Measurements from ENCODE around the gene GALNTL6.

Gene GALNTL6

DNA sequence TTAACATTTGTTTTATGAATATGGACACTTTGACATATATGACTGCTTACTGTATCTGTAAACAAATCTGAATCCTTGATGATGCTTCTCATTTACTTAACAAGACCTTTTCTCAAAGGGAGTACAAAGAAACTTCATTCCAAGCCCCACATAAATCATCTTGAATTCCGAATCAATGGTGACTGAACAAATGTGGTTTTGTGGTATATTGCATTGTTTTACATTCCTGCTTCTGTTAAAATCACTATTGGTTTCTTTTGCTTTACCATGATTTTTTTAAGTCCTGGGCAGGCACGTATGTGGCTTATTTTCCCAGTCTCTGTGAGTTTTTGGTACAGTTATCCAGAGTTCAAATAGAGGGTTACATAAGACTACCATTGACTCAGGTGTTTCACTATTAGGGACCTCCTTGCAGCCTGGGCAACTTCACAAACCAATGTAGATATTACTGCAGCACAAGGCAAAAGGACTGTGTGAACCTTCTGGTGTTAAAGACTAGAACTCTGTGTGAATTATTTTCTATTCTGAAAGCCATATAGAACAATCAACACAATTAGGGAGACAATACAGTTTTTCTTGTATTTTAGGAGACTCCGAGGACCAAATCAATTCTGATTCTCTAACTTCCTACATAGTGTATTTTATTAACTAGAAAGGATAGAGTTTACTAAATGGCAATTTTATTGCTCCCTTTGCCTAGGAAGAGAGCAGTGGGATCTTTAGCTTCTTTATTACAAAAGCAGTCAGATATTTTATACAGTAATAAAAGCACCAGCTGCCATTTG lies 196.4 kb downstream of the GALNTL6 start:
- no peak for DNase-seq

DNA sequence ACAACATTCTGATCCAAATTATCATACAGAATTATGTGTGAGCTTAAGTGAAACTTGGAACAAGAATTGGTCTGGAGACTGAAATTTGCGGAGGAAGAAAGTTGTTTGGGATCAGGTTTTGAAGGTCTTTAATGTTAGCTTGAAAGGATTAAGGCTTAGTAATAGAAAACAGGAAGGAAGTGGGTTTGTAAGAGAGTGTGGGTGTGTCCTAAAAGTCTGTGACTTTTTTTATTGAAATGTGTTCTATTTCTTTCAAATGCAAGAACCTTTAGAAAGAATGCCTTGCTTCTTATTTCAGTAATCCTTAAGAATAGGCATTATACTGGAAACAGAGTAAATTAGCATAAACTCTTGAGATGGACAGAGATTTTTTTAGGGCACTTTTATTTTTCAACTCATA lies 198.0 kb downstream of the GALNTL6 start:
- no peak for DNase-seq

DNA sequence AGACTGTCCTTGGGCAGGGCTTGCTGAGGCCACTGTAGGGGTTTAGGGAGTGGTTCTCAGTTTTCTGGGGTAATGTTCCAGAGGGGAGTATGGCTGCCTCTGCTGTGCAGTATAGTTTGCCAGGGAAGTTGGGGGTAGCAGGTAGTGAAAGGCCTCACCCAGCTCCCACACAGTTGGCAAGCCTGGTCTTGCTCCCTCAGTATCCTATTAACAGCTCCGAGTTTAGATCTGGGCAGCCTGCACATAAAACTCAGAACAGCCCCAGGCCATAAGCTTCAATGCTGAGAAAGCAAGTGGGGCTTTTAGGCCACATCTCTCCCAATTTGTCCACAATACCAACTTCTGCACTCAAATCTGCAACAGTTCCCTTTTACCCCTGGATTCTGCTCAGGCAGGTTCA lies 205.2 kb downstream of the GALNTL6 start:
- DNase-seq = no peak

DNA sequence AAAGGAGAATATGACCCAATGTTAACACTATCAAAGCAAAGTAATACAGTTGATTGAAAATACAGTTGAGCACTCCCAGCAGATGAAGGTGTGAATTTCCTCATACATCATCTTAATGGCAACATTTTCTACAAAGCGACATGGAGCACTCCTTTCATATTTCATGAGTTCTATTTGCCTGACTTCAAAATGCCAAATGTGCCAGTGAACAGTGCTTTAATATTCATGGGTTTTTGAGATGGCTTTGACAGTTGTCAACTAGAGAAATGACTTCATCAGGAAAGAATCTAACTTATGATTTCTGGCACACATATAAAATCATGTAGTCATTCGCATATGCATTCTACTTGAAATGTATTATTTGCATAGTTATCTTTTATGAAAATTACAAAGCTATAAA lies 222.4 kb downstream of the GALNTL6 start:
- DNase-seq = no peak

DNA sequence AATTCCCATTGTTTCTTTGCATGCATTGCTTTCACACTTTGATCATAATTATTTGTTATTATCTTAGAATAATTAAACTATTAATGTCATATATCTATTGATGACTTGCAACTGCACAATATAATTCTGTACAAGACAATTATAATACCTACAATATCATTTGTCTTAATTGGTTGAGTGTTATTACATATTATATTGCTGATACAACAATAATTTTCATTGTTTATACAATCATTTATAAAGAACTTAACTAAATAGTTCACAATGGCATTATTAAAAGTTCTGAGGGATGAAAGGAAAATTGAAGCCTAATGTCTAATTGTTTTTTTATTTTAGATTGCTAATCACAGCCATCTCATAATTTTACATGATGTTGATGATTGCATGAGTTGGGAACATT lies 227.6 kb downstream of the GALNTL6 start:
- no peak for DNase-seq

DNA sequence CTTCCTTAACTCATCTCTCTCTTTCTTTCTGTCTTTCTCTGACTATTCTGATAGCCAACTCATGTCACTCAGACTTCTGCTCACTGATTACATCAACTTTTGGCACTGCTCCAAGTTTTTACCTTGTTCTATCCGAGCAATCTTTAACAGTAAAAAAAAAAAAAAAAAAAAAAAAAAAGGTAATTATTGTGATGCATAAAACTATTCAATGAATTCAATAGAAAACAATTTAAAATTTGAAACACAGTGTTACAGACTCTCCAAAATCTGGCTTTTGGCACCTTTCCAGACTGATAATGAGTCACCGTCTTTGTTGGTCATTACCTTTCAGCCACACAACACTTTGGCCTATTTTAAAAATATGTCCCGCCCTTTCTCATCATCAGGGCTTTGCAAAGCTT lies 229.5 kb downstream of the GALNTL6 start:
- no peak for DNase-seq

DNA sequence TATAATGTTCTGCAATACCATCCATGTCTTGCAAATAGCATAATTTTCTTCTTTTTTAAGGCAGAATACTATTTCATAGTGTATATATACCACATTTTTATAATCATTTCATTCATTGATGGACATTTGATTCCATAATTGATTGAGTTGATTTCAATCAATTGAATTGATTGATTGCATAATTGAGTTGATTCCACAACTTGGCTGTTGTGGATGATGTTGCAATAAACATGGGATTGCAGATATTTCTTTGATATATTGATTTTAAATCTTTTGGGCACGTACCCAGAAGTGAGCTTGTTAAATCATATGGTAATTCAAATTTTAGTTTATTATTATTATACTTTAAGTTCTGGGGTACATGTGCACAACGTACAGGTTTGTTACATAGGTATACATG lies 232.8 kb downstream of the GALNTL6 start:
- no peak for DNase-seq

DNA sequence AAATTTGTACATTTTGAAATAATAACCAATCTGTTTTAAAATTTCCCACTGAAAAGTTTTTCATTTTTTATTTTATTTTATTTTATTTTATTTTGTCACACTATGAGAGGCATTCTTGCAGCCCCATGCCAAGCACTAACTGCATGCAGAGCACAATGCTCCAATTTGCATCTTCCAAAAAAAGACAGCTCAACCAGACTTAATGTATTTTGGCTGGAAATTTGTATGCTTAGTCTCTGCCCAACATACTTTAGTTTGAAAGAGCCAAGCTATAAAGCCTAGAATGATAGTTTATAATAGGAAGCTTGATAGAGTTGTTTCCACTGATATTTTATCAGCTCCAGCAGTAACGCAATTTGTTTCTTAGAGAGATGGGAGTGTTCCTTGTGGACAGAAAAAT lies 235.5 kb downstream of the GALNTL6 start:
- DNase-seq = no peak

DNA sequence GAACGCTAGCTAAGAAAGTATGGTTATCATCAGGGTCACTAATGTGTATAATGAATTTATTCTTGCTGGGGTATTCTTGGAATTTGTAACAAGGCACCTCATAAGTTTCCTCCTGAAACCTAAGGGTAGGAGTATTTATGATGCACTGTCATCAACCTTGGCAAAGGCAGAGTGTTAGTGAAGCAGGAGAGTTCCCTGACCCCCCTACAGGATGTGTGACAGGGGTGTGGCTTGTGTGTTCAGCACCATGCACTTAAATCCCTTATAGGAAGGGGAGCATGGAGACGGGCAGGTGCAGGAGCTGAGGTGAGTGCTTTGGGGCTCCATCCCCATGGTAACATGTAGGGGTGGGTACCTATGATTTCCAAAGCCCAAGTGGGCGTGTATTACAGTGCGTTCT lies 237.7 kb downstream of the GALNTL6 start:
- no peak for DNase-seq

DNA sequence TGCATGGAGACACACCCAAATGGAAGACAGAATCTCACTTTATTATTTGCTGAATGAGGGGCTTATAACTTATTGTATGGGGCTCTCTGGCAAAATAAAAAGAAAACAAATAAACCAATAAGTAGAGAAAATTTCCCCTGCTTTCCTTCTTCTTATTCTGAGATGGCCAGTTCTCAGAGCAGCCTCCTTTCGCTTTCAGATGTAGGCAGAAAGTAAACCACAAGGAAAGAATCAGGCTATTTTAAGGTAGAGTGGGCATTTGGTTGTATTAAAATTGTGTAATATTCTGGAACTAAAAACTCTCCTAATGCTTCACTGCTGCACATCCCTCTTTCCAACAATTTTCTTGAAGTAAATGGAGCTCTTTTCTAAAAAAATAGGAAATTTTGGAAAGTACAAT lies 241.8 kb downstream of the GALNTL6 start:
- DNase-seq = no peak

DNA sequence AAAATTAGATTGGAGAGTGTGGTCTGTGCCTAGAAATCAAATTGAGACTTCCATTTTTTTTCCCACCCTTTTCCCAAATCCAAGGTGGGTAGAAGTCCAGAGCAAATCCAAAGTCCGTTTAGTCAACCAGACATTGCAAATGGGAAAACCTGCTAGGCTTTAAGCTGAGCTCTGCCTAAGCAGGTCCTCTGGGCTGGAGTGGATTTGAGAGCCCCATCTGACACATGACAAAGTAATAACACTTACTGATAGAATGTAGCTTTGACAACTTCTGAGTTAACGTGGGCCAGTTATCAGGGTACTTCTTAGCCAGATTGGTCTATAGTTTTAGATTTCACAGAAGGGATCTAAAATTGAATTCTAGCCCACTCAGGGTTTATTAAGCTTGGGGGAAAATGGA lies 242.3 kb downstream of the GALNTL6 start:
- no peak for DNase-seq

DNA sequence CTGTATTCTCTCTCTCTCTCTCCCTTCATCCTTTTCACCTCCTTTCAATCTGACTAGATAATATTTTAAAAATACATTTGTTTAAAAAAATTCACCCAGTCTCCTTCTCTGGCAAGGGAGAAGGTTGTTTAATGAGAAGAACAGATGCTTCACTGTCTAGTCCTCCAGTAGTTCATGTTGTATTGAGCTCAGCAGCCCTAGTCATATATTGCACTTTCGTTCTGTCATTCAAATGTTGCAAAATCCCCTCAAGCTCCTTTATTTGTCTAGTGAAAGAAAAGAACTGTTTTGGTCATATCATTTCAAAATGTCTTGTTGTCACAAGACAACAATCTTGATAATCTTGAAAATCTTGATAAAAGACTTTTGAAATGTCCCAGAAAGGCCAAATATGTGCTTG lies 248.0 kb downstream of the GALNTL6 start:
- DNase-seq = no peak

DNA sequence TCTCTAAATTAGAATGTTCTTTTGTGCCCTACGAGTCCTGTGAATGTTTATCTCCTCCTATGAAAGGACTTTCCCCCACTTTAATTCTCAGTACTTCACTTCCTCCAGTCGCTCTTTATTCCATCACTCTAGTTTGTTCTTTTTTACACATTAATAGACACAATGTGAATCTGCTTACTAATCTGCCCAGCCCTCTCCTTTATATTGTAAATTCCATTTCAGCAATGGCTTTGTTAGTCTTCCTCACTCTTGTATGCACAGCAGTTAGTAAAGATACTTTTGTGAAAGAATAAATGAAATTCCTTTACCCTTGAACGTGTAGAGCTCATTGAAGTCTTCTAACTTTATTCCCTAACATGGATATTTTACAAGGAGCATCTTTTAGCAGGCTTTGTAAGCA lies 255.3 kb downstream of the GALNTL6 start:
- no peak for DNase-seq

DNA sequence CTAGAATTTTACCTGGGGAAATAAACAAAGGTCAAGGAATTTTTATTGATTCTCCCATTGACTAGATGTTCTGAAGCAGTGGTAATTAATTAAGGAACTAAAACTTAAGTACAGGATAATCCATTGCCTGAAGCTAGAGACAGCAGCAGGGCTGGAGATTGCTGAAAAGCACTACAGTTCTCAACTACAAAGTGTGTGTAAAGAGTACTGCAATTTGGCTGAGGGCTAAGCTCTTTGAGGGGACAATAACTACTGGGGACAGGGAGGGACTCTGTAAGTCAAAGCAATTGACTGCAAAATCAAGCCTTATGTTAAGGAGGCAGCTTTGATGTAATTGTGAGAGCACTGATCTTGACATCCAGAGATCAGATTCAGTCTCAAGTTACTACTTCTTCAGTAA lies 260.4 kb downstream of the GALNTL6 start:
- DNase-seq = no peak

DNA sequence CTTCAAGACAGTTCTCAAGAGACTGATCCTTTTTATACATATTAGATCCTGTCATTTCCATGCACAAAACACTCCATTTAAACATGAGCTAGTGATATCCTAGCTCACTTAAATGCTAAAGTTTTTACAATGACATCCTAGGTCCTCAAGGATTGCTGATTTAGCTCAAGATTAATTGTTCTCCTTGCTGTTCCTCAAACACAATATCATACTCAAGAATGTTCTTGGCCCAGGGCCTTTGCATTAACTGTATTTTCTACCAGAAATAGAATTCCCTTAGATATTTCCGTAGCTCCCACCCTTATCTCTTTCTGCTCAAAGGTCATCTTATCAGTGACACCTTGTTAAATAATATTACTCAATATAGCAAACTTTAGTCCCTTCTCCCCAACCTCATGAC lies 270.1 kb downstream of the GALNTL6 start:
- DNase-seq = no peak

DNA sequence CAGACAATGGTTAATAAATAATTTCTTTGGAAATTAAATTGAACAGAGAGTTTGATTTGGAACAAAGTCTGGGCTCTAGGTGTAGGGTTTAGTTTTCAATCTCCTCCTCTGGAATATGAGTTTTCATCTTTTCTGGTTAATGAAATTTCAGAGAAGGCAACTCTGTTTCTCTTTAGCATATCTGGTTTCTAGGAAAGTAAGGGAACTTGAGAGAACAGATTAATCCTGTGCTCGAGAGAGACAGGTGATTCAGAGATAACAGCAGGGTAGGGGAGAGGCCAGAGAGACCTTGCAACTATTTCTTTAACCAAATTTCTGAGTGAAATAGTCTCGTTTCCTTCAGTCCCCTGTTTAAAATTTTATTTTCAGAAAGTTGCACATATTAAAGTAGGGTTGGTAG lies 275.4 kb downstream of the GALNTL6 start:
- DNase-seq = no peak

DNA sequence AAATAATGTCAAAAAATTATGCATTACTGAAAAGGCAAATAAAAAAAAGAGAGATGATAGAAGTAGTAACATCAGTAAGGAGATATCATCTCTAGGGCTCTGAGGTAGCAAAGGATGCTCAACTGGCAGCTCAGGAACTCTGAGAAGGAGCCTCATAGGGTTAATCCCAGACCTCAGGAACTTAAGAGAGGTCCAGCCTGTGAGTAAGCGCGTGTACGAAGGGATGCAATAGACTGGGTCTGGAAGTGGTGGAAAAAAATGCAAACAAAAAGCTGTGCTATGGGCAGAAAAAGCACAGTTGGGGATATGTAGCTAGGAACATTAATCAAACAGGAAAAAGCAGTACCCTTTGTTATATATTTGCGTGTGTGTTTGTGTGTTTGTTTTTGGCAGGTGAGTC lies 282.0 kb downstream of the GALNTL6 start:
- DNase-seq = no peak

DNA sequence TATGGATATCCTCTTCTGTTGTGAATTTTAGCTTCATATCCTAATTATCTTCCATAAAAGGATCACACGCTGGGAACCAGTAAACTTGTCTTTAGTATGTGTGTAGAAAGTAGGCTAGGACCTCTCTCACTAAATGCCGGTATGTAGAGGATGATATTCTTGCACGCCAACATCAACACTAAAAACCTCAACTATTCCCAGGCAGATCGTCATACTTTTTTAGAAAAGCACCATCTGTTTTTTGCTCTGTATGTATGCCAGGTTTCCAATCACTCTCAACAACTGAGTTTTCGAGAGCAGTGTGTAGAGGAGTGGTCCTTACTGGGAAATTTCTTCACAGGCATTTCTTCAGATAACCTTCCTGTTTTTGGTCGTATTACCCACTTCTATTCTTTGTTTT lies 283.6 kb downstream of the GALNTL6 start:
- DNase-seq = no peak

DNA sequence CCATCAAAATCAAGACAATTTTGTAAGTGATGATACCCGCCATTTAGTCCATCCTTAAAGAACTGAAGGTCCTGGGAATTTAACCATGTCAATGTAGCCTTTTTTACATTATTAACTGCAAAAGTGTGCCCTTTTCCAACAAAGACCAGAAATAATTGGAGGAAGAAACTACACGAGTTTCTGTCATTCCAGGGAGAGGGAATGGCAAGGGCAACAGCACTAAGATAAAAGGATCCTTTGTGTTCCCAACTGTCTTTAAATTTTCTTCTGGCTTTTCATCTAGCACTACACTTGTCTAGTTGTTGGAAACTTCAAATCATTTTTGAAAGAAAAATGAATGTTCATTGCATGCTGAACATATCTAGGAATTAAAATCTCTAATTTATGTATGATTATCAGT lies 286.2 kb downstream of the GALNTL6 start:
- no peak for DNase-seq

DNA sequence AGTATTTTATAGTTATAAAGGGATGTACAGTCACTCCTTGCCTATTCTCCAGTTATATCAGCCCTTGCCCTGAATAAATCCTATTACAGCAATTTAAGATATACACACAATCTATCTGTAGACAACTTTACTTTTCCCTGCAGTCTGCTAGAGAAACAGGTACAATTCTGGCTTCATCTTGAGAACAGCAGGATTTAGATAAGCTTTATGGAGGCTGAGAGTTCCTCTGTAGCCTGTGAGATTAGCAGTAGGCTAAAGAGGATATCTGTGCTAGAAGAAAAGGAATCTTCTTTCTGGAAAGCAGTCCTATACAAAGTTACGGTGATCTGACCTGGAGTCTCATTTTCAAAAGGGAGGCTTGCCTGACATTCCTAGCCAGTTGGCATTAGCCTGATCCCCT lies 290.3 kb downstream of the GALNTL6 start:
- DNase-seq = no peak

DNA sequence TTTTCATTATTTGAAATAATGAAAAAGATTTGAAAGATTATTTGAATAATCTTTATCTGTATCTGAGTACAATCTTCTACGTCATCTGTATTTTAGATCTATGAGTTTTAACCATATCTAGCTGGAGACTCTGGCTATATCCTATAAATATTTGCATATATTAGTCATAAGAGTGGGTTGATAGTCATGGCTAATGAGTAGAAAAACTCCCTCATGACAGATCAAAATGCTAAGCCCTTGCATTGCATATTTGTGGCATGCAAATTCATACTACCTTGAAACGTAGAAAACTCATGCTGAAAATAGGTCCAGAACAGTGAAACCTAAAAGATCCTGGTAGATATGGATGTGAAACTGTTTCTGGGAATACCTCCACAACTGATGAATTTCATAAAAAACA lies 291.3 kb downstream of the GALNTL6 start:
- no peak for DNase-seq

DNA sequence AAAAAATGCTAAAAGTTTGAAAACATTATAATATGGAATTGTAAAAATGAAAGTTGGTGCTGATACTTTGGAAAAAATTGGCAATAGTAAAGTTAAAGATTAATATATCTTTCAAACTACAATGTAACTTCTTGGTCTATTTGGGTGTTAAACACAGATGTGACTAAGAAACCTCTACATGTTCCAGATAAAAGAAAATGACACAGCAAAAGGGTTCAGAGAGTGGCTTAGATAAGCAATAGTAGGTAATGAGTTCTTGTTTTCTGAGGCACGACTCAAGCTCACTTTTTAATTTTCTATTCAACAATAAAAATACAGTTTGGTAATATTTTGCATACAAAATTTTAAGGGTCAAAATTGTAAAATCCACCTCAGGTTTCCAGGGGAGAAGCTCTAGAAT lies 292.7 kb downstream of the GALNTL6 start:
- DNase-seq = no peak

DNA sequence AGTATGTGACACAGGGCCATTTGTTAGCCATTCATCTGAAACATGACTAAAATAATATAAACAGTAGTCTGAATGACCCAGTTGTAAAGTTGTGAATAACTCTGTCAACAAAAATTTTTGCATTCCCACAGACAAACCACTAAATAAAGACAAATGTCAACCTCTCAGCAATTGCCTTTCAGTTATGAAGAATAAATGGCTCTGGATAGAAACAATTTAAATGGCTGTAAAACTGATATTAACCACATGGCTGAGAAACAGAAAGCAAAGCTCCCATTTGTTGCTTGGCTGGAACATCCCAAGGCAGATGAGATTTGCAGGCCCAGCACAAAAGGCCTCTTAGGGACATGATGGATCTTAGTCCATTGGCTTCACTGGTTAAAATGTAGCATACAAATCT lies 296.3 kb downstream of the GALNTL6 start:
- no peak for DNase-seq

DNA sequence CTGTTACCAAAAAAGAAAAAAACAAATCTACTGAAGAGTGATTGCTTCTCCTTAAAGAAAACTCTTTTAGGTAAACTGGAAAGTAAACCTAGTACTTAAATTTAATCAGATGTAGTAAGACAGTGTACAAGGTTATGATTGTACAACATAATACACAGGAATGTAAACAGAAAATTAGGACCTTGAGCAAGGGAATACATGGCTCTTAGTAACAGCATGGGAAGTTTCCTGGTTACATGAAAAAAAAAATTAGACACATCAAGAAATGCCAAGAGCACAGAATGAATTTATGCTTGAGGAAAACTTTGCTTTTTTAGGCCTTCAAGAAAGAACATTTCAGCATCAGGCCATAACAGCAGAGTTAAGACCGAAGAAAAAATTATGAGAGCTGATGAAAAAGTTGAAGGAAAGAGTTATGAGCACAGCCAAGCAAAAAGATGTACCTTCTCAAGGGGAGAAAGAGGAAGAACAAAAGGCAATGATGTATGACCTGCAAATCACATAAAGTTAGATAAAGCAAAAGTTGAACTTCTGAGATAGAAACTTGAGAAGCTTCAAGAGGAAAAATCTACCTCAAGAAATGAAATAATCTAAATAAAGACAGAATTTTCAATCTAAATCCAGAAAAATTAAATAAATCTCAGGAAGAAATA lies 311.6 kb downstream of the GALNTL6 start:
- DNase-seq = no peak

DNA sequence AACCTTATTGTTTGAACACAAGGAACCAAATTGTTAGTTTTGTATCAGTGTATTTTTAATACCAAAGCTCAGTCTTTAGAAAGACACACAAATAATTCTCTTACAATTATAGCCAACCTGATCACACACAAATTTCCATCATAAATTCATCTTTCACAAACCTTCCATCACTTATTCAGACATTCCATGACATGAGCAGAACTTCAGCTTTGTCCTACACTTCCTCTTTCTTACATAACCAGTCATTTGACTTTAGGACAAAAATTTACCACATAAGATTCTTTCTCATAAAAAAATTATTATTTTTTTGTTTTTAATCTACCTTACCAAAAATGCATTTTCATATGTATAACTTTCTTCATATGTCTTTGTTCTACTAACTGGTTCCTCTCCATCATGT lies 312.2 kb downstream of the GALNTL6 start:
- DNase-seq = no peak
